ENCODE measurements around the gene RHCE. TPM values are rescaled to one million over a fixed set of nuclear protein-coding genes. Genes with fewer than 3 reads are reported as not detected.
"Not testable (repeated sequence)": the region's sequence is repeated elsewhere in the genome, so short reads cannot be mapped to it uniquely, and the experiment has no call there.

Gene RHCE
- not detected for polyA plus RNA-seq

GRCh38 chr1:25420715-25421114 is at the start of gene RHCE:
TSS of gene RHCE (minus strand) at chr1:25420825. CDS start at chr1:25420786, 39 bp downstream.
- DNase-seq; H3K4me1 Mint-ChIP-seq; H3K9me3 Mint-ChIP-seq; H3K27me3 Mint-ChIP-seq (ENCODE audit: low read depth in 3 of 3); H3K36me3 Mint-ChIP-seq; H3K27ac Mint-ChIP-seq; H3K4me3 Mint-ChIP-seq: not testable (repeated sequence)

GRCh38 chr1:25469177-25469576 is 48.6 kb upstream of the RHCE start:
- Mint-ChIP-seq H3K36me3 (peaks cover 0 to 6% (median 0%) of the 10 kb centered on the region in 3 donors), H3K27me3 (ENCODE audit: low read depth in 3 of 3) (peaks cover 0 to 1% (median 0%) of the 10 kb centered on the region in 3 donors), H3K9me3 (no peaks in the 10 kb centered on the region), H3K27ac (no peak overlapping the region), H3K4me3 (no peak overlapping the region), H3K4me1 (peaks cover 37 to 52% of the 10 kb centered on the region in 2 donors)
- no peak for DNase-seq

- no peaks in the 10 kb centered on the region for H3K27me3 Mint-ChIP-seq (ENCODE audit: low read depth in 3 of 3)
- H3K36me3 Mint-ChIP-seq: peaks cover 0 to 6% (median 0%) of the 10 kb centered on the region in 3 donors
- DNase-seq: no peak
- no peaks in the 10 kb centered on the region for H3K9me3 Mint-ChIP-seq
- H3K27ac Mint-ChIP-seq: peak overlapping the region; percentile 12 to 80 (median 54)
- H3K4me1 Mint-ChIP-seq: peaks cover 26 to 41% of the 10 kb centered on the region in 2 donors
- H3K4me3 Mint-ChIP-seq: no peak overlapping the region
Measured at GRCh38 chr1:25468033-25468432, 47.4 kb upstream of the RHCE start.

- Mint-ChIP-seq H3K4me1 (peaks cover 26 to 37% of the 10 kb centered on the region in 2 donors), H3K9me3 (no peaks in the 10 kb centered on the region), H3K4me3 (peak overlapping the region in 3 of 5 donors; percentile 26 to 60 (median 35)), H3K27ac (peak overlapping the region; percentile 12 to 80 (median 57)), H3K36me3 (peaks cover 0 to 6% (median 0%) of the 10 kb centered on the region in 3 donors), H3K27me3 (ENCODE audit: low read depth in 3 of 3) (no peaks in the 10 kb centered on the region)
- no peak for DNase-seq
Measured at GRCh38 chr1:25467616-25468015, 47.0 kb upstream of the RHCE start.

GRCh38 chr1:25467193-25467592 is 46.6 kb upstream of the RHCE start:
- H3K27ac Mint-ChIP-seq: peak overlapping the region in 5 of 6 donors; percentile 57 to 80 (median 64)
- peaks cover 22 to 36% of the 10 kb centered on the region in 2 donors for H3K4me1 Mint-ChIP-seq
- H3K36me3 Mint-ChIP-seq: peaks cover 0 to 9% (median 0%) of the 10 kb centered on the region in 3 donors
- no peaks in the 10 kb centered on the region for H3K9me3 Mint-ChIP-seq
- DNase-seq: peak in 2 of 3 donors; percentile 11 to 12
- H3K4me3 Mint-ChIP-seq: peak overlapping the region in 3 of 5 donors; percentile 26 to 60 (median 35)
- no peaks in the 10 kb centered on the region for H3K27me3 Mint-ChIP-seq (ENCODE audit: low read depth in 3 of 3)

GRCh38 chr1:25462732-25463131 is 42.1 kb upstream of the RHCE start:
- no peaks in the 10 kb centered on the region for H3K9me3 Mint-ChIP-seq
- peaks cover 0 to 3% (median 1%) of the 10 kb centered on the region in 3 donors for H3K27me3 Mint-ChIP-seq (ENCODE audit: low read depth in 3 of 3)
- H3K27ac Mint-ChIP-seq: peak overlapping the region in 2 of 6 donors; percentile 35 to 71
- peaks cover 16 to 27% of the 10 kb centered on the region in 2 donors for H3K4me1 Mint-ChIP-seq
- H3K36me3 Mint-ChIP-seq: peaks cover 9 to 35% (median 18%) of the 10 kb centered on the region in 3 donors
- no peak for DNase-seq
- no peak overlapping the region for H3K4me3 Mint-ChIP-seq

GRCh38 chr1:25461849-25462248 is 41.2 kb upstream of the RHCE start:
- Mint-ChIP-seq H3K27me3 (ENCODE audit: low read depth in 3 of 3) (peaks cover 0 to 3% (median 1%) of the 10 kb centered on the region in 3 donors), H3K4me1 (peaks cover 7 to 19% of the 10 kb centered on the region in 2 donors), H3K27ac (no peak overlapping the region), H3K9me3 (no peaks in the 10 kb centered on the region), H3K36me3 (peaks cover 9 to 40% (median 18%) of the 10 kb centered on the region in 3 donors), H3K4me3 (no peak overlapping the region)
- no peak for DNase-seq

GRCh38 chr1:25460816-25461215 is 40.2 kb upstream of the RHCE start:
- peaks cover 2 to 11% of the 10 kb centered on the region in 2 donors for H3K4me1 Mint-ChIP-seq
- not testable (repeated sequence) for H3K9me3 Mint-ChIP-seq; H3K27me3 Mint-ChIP-seq (ENCODE audit: low read depth in 3 of 3); H3K27ac Mint-ChIP-seq; H3K4me3 Mint-ChIP-seq; DNase-seq
- H3K36me3 Mint-ChIP-seq: peaks cover 9 to 48% (median 24%) of the 10 kb centered on the region in 3 donors

GRCh38 chr1:25460020-25460419 is 39.4 kb upstream of the RHCE start:
- DNase-seq: no peak
- no peak overlapping the region for H3K4me3 Mint-ChIP-seq
- H3K9me3 Mint-ChIP-seq: no peaks in the 10 kb centered on the region
- H3K27ac Mint-ChIP-seq: no peak overlapping the region
- peaks cover 9 to 48% (median 24%) of the 10 kb centered on the region in 3 donors for H3K36me3 Mint-ChIP-seq
- peaks cover 0 to 3% (median 1%) of the 10 kb centered on the region in 3 donors for H3K27me3 Mint-ChIP-seq (ENCODE audit: low read depth in 3 of 3)
- H3K4me1 Mint-ChIP-seq: peaks cover 0 to 6% of the 10 kb centered on the region in 2 donors

GRCh38 chr1:25458541-25459298 is 38.1 kb upstream of the RHCE start:
- Mint-ChIP-seq H3K27ac (no peak overlapping the region), H3K4me1 (peaks cover 0 to 6% of the 10 kb centered on the region in 2 donors), H3K27me3 (ENCODE audit: low read depth in 3 of 3) (peaks cover 0 to 3% (median 1%) of the 10 kb centered on the region in 3 donors), H3K36me3 (peaks cover 9 to 48% (median 24%) of the 10 kb centered on the region in 3 donors), H3K9me3 (no peaks in the 10 kb centered on the region), H3K4me3 (no peak overlapping the region)
- no peak for DNase-seq

- Mint-ChIP-seq H3K4me3 (no peak overlapping the region), H3K27me3 (ENCODE audit: low read depth in 3 of 3) (peaks cover 0 to 4% (median 2%) of the 10 kb centered on the region in 3 donors), H3K27ac (no peak overlapping the region), H3K9me3 (no peaks in the 10 kb centered on the region), H3K4me1 (no peaks in the 10 kb centered on the region), H3K36me3 (peaks cover 9 to 43% (median 24%) of the 10 kb centered on the region in 3 donors)
- no peak for DNase-seq
Measured at GRCh38 chr1:25456502-25456901, 35.9 kb upstream of the RHCE start.

GRCh38 chr1:25451908-25452307 is 31.3 kb upstream of the RHCE start:
- no peaks in the 10 kb centered on the region for H3K9me3 Mint-ChIP-seq
- H3K4me3 Mint-ChIP-seq: no peak overlapping the region
- H3K27me3 Mint-ChIP-seq (ENCODE audit: low read depth in 3 of 3): peaks cover 0 to 3% (median 0%) of the 10 kb centered on the region in 3 donors
- no peak for DNase-seq
- peaks cover 0 to 2% of the 10 kb centered on the region in 2 donors for H3K4me1 Mint-ChIP-seq
- H3K27ac Mint-ChIP-seq: peak overlapping the region in 1 of 6 donors; percentile 5
- H3K36me3 Mint-ChIP-seq: peaks cover 3 to 18% (median 6%) of the 10 kb centered on the region in 3 donors

- peak overlapping the region in 1 of 6 donors; percentile 48 for H3K27ac Mint-ChIP-seq
Measured at GRCh38 chr1:25450891-25451290, 30.3 kb upstream of the RHCE start.

GRCh38 chr1:25447547-25447946 is 26.9 kb upstream of the RHCE start:
- Mint-ChIP-seq H3K9me3 (no peaks in the 10 kb centered on the region), H3K36me3 (peaks cover 0 to 10% (median 3%) of the 10 kb centered on the region in 3 donors), H3K27me3 (ENCODE audit: low read depth in 3 of 3) (peaks cover 0 to 3% (median 0%) of the 10 kb centered on the region in 3 donors), H3K27ac (no peak overlapping the region), H3K4me3 (no peak overlapping the region), H3K4me1 (peaks cover 5 to 14% of the 10 kb centered on the region in 2 donors)
- no peak for DNase-seq

More at GRCh38 chr1:25450891-25451290, 30.3 kb upstream of the RHCE start:
- no peak overlapping the region for H3K4me3 Mint-ChIP-seq
- H3K36me3 Mint-ChIP-seq: peaks cover 0 to 10% (median 3%) of the 10 kb centered on the region in 3 donors
- no peak for DNase-seq
- H3K27me3 Mint-ChIP-seq (ENCODE audit: low read depth in 3 of 3): peaks cover 0 to 3% (median 0%) of the 10 kb centered on the region in 3 donors
- H3K4me1 Mint-ChIP-seq: peaks cover 2 to 5% of the 10 kb centered on the region in 2 donors
- H3K9me3 Mint-ChIP-seq: no peaks in the 10 kb centered on the region
